CD4-positive, alpha-beta T cell treated with Interleukin-17A for 1 hour (primary cell): ENCODE results near the gene PUSL1.
A peak's percentile ranks its signal among the peaks of the same experiment; 100 is the strongest.

ENCODE experiments used
- DNase-seq: peaks from one replicate; pipeline ENCODE4 v3.0.0-alpha.2; 2020

Gene PUSL1

GRCh38 chr1:1326075-1326605 lies 17.7 kb downstream of the PUSL1 start:
- DNase-seq = no peak

- no peak for DNase-seq
These were observed 18.9 kb downstream of the PUSL1 start for GRCh38 chr1:1327291-1327690.

GRCh38 chr1:1328254-1328653 lies 19.9 kb downstream of the PUSL1 start:
- DNase-seq = no peak

GRCh38 chr1:1329304-1330210 lies 21.2 kb downstream of the PUSL1 start:
- DNase-seq = no peak

GRCh38 chr1:1330366-1331067 lies 22.1 kb downstream of the PUSL1 start:
- DNase-seq = no peak

DNA sequence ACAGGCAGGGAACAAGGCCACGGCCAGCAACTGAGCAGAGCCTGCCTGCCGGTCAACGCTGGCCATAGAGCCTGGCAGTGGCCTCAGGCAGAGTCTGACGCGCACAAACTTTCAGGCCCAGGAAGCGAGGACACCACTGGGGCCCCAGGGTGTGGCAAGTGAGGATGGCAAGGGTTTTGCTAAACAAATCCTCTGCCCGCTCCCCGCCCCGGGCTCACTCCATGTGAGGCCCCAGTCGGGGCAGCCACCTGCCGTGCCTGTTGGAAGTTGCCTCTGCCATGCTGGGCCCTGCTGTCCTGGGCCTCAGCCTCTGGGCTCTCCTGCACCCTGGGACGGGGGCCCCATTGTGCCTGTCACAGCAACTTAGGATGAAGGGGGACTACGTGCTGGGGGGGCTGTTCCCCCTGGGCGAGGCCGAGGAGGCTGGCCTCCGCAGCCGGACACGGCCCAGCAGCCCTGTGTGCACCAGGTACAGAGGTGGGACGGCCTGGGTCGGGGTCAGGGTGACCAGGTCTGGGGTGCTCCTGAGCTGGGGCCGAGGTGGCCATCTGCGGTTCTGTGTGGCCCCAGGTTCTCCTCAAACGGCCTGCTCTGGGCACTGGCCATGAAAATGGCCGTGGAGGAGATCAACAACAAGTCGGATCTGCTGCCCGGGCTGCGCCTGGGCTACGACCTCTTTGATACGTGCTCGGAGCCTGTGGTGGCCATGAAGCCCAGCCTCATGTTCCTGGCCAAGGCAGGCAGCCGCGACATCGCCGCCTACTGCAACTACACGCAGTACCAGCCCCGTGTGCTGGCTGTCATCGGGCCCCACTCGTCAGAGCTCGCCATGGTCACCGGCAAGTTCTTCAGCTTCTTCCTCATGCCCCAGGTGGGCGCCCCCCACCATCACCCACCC lies 22.9 kb downstream of the PUSL1 start, which contains the start of gene TAS1R3:
Gene TAS1R3 (plus strand): TSS at position 213 of the 898 bp plus-strand sequence. CDS start 66 bp downstream, at position 279.
- DNase-seq = no peak

DNA sequence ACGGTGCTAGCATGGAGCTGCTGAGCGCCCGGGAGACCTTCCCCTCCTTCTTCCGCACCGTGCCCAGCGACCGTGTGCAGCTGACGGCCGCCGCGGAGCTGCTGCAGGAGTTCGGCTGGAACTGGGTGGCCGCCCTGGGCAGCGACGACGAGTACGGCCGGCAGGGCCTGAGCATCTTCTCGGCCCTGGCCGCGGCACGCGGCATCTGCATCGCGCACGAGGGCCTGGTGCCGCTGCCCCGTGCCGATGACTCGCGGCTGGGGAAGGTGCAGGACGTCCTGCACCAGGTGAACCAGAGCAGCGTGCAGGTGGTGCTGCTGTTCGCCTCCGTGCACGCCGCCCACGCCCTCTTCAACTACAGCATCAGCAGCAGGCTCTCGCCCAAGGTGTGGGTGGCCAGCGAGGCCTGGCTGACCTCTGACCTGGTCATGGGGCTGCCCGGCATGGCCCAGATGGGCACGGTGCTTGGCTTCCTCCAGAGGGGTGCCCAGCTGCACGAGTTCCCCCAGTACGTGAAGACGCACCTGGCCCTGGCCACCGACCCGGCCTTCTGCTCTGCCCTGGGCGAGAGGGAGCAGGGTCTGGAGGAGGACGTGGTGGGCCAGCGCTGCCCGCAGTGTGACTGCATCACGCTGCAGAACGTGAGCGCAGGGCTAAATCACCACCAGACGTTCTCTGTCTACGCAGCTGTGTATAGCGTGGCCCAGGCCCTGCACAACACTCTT lies 23.8 kb downstream of the PUSL1 start:
- no peak for DNase-seq

- DNase-seq = no peak
These were observed 24.5 kb downstream of the PUSL1 start for GRCh38 chr1:1332774-1333480.

GRCh38 chr1:1333551-1334241 lies 25.3 kb downstream of the PUSL1 start:
- DNase-seq = no peak

GRCh38 chr1:1334835-1335234 lies 26.4 kb downstream of the PUSL1 start:
- no peak for DNase-seq

DNA sequence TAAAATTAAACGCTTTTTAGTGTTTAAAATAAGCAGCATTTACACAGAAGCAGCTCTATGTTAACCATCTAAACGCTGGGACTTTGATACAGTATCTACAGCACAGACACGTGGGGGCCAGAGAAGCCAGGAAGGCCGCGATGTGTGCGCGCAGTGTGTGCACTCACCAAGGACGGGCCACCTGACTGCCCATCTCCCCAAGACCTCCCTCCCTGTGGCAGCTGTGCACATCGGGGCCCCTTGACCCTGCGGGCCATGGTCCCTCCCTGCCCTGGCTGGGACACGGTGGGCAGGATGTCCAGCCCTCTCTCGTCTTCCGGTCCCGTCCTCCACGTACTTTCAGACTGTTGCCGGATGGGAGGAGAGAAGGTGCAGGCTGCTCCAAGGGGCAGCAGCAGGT lies 26.9 kb downstream of the PUSL1 start:
- no peak for DNase-seq

GRCh38 chr1:1335792-1336248 lies 27.4 kb downstream of the PUSL1 start:
- DNase-seq = no peak

DNA sequence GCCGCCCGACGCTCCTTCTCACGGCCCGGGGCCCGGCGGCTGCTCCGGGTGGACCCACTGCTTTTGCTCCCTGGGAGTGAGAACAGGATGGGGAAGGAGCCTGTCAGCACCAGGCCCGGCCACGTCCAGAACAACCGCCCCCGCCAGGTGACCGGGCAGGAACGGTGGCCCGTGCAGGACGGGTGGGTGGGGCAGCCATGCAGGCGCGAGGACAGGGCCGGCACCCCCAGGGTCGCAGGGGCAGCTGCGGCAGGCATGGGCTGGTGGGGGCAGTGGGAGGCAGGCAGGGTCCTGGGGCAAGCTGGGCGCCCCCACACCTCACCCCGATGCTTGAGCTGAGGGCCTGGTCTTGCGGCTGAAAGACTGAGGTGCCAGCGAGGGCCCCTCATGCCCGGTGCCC lies 28.0 kb downstream of the PUSL1 start:
- DNase-seq = no peak

DNA sequence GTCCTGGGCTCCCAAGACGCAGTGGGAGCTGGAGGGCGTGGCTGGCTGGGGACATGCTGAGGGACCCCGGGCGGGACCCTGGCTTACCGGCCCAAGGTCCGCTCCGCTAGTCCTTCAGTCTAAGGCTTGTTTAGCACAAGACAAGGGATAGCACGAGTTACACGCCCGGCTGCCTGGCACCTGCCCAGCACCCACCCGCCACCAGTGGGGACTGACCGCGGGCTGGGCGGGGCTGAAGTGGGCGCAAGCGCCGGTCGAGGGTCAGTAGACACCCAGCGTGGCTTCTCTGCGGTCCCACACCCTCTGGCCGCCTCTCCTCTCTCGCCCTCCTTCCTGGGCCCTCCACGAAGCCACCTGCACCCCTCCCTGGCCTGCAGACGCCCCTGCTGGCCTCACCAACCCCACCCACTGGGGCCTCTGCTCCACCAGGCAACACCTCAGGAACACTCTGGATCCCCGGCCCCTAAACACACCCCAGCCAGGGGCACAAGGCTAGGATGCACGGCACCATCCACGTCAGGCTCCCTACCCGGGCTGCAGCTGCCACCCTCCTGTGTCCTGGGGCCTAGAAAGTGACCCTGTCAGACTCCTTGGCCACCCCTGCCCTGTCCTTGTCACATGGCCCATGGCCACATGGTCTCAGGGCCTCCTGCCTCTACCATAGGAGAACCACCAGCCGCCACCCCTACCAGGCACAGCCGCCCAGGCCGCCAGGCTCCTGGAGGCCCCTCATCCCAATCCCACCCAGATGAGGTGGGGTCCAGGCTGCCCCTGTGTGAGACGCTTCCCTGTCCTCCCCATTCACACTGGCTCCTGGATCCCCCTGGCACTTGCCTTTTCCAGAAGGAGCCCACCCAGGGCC lies 28.8 kb downstream of the PUSL1 start:
- DNase-seq = no peak

GRCh38 chr1:1337793-1338147 lies 29.4 kb downstream of the PUSL1 start:
- peak; percentile 38 for DNase-seq

- no peak for DNase-seq
These were observed 29.9 kb downstream of the PUSL1 start for GRCh38 chr1:1338278-1338677.

DNA sequence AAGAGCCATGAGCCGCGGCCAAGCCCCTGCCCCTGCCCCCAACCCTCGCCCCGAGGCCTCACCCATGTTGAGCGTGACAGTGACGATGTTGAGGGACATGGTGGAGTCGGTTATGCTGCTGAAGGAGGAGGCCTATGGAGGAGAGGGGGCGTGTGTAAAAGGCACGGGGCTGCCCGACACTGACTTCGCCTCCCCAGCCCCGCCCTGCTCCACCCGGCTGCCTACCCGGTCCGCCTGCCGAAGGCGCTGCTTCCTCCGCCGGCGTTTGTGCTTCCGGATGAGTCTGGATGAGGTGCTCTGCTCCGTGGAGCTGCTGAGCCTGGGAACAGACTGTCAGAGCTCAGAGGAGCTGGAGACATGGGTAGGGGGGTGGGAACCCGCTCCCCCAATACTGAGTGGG lies 31.8 kb downstream of the PUSL1 start:
- no peak for DNase-seq

DNA sequence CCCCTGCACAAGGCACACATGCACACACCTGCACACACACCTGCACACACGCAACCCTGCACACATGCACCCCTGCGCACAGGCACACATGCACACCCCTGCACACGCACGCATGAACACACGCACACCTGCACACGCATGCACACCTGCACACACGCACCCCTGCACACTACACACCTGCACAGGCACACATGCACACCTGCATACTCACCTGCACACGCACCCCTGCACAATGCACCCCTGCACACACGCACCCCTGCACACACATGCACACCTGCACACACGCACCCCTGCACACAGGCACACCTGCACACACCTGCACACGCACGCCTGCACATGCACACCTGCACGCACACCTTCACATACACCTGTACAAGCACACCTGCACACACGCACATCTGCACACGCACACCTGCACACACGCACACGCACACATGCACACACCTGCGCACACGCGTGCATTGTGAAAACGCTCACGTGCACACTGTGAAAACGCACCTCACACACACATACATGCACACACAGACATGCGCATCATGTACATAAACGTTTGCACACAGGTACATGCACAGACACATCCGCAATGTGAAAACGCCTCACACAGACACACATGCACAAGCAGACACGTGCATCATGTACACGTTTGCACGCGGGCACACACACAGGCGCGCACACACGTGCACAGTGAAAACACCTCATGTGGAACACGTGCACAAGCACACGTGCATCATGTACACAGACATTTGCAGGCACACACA lies 32.6 kb downstream of the PUSL1 start:
- no peak for DNase-seq

DNA sequence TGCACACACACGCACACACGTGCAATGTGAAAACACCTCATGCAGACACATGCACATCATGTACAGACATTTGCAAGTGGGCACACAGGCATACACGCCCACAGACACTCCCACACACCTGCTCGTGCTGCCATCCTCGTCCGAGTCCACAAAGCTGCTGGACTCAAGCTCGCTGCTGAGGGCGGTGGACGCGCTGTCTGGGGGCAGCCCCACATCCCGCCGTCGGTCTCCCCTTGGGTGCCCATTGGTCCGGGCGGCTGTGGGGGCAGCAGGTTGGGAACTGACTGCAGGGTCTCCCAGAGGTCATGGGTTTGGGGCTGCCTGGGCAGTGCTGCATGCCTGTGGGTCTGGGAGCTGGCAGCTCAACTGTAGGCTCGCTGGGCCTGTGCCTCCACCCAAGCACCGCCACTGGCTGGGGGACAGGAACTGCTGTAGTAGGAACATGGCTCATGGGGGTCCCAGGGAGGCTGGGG lies 33.2 kb downstream of the PUSL1 start:
- DNase-seq = no peak
